ENCODE data around the gene BAX. TPM values are rescaled to one million over a fixed set of nuclear protein-coding genes. Genes with fewer than 3 reads are reported as not detected.
"Not testable (repeated sequence)": the region's sequence is repeated elsewhere in the genome, so short reads cannot be mapped to it uniquely, and the experiment has no call there.

The BAX gene
- total RNA-seq, 4 donors from 2014 or later, result 7.9 to 21.8 (median 18.0) TPM

- Histone ChIP-seq H3K27me3 (no peaks in the 10 kb centered on the region), H3K4me3 (no peak overlapping the region), H3K4me1 (no peaks in the 10 kb centered on the region), H3K9me3 (no peaks in the 10 kb centered on the region), H3K27ac (no peak overlapping the region), H3K36me3 (peaks cover 2 to 83% of the 10 kb centered on the region in 2 donors)
- ATAC-seq (no peak), DNase-seq (no peak)
- in situ Hi-C loops (cut with MboI; ENCODE audit: low sequenced_read_pairs in 4 of 4), result no loop called here
- TF ChIP-seq POLR2A (IDR thresholded peaks at IDR 0.05) (no peak), CTCF (IDR thresholded peaks at IDR 0.05 in 4 of 5, conservative IDR thresholded peaks at IDR 0.05 in 1 of 5) (no peak)
- intact Hi-C loops (cut with DNase I; ENCODE audit: low total_unique reads), result no loop called here
Observed at GRCh38 chr19:48918071-48918470, 36.6 kb upstream of the BAX start.

DNA sequence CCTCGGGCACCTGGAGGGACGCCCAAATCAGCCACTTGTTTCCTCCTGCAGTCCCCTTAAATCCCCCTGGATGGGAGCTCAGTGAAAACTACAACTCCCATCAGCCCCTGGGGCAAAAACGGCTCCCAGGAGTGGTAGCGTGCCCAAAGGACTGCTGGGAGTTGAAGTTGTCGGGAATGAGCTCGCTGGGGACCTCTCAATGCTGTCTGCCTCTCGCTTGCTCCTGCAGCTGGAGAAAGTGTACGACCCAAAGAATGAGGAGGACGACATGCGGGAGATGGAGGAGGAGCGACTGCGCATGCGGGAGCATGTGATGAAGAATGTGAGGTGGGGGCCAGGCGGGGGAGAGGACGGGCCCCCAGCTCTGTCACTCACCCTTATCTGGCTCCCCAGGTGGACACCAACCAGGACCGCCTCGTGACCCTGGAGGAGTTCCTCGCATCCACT lies 35.9 kb upstream of the BAX start:
- no peak for DNase-seq
- H3K4me3 ChIP-seq, result no peak overlapping the region
- H3K9me3 ChIP-seq, result no peaks in the 10 kb centered on the region
- no peak for TF ChIP-seq CTCF (IDR thresholded peaks at IDR 0.05 in 4 of 5, conservative IDR thresholded peaks at IDR 0.05 in 1 of 5)
- TF ChIP-seq POLR2A (IDR thresholded peaks at IDR 0.05), result no peak
- no peak overlapping the region for H3K27ac ChIP-seq
- intact Hi-C loops (cut with DNase I; ENCODE audit: low total_unique reads), result no loop called here
- H3K4me1 ChIP-seq, result no peaks in the 10 kb centered on the region
- ATAC-seq, result peak; percentile 23 to 31
- in situ Hi-C loops (cut with MboI; ENCODE audit: low sequenced_read_pairs in 4 of 4), result no loop called here
- peaks cover 0 to 80% of the 10 kb centered on the region in 2 donors for H3K36me3 ChIP-seq
- H3K27me3 ChIP-seq, result no peaks in the 10 kb centered on the region

DNA sequence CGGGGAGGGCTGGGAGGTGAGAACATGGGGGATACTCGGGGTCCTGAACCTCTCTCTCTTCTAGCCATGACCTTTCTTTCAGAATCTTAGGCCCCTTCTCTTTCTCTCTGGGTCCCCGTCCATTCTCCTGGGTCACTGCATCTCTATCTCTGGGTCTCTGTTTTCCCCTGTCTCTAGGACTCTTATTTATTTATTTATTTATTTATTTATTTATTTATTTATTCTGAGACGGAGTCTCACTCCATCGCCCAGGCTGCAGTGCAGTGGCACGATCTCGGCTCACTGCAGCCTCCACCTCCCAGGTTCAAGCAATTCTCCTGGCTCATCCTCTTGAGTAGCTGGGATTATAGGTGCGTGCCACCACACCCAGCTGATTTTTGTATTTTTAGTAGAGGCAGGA lies 35.4 kb upstream of the BAX start:
- intact Hi-C loops (cut with DNase I; ENCODE audit: low total_unique reads), result not testable (repeated sequence)

GRCh38 chr19:48920949-48921348 lies 33.7 kb upstream of the BAX start:
- Histone ChIP-seq H3K36me3 (peaks cover 0 to 61% of the 10 kb centered on the region in 2 donors), H3K9me3 (no peaks in the 10 kb centered on the region), H3K4me3 (no peak overlapping the region), H3K4me1 (no peaks in the 10 kb centered on the region), H3K27me3 (no peaks in the 10 kb centered on the region), H3K27ac (no peak overlapping the region)
- in situ Hi-C loops (cut with MboI; ENCODE audit: low sequenced_read_pairs in 4 of 4) (no loop called here), intact Hi-C loops (cut with DNase I; ENCODE audit: low total_unique reads) (no loop called here)
- TF ChIP-seq CTCF (IDR thresholded peaks at IDR 0.05 in 4 of 5, conservative IDR thresholded peaks at IDR 0.05 in 1 of 5) (no peak), POLR2A (IDR thresholded peaks at IDR 0.05) (no peak)
- DNase-seq (no peak), ATAC-seq (no peak)

More for the DNA sequence above, 35.4 kb upstream of the BAX start:
- in situ Hi-C loops (cut with MboI; ENCODE audit: low sequenced_read_pairs in 4 of 4); H3K4me3 ChIP-seq; DNase-seq; H3K27me3 ChIP-seq; H3K27ac ChIP-seq; H3K4me1 ChIP-seq; H3K9me3 ChIP-seq; ATAC-seq: not testable (repeated sequence)
- H3K36me3 ChIP-seq, result peaks cover 0 to 77% of the 10 kb centered on the region in 2 donors

- DNase-seq, result no peak
- no peaks in the 10 kb centered on the region for H3K4me1 ChIP-seq
- H3K9me3 ChIP-seq, result no peaks in the 10 kb centered on the region
- no peak for TF ChIP-seq CTCF (IDR thresholded peaks at IDR 0.05 in 4 of 5, conservative IDR thresholded peaks at IDR 0.05 in 1 of 5)
- no peak for TF ChIP-seq POLR2A (IDR thresholded peaks at IDR 0.05)
- peaks cover 0 to 52% of the 10 kb centered on the region in 2 donors for H3K36me3 ChIP-seq
- intact Hi-C loops (cut with DNase I; ENCODE audit: low total_unique reads) (no loop called here), in situ Hi-C loops (cut with MboI; ENCODE audit: low sequenced_read_pairs in 4 of 4) (no loop called here)
- H3K27me3 ChIP-seq, result no peaks in the 10 kb centered on the region
- H3K4me3 ChIP-seq, result no peak overlapping the region
- ATAC-seq, result no peak
- no peak overlapping the region for H3K27ac ChIP-seq
Observed at GRCh38 chr19:48921721-48922500, 32.8 kb upstream of the BAX start.

Data from gastrocnemius medialis (tissue), 4 donors.